AG04449 (cell line): Measurements from ENCODE around the gene GJD3.

ENCODE experiments used
- CTCF ChIA-PET: fragments of 350-600 bp; formaldehyde crosslinking; extraction: SDS; loops from one replicate; lab custom pipeline; 2021; ENCODE audit warnings: antibody characterized with exemption; lab: Yijun Ruan, JAX
- POLR2A ChIA-PET: fragments of 400-600, 350-600 bp; formaldehyde crosslinking; extraction: SDS; loops from one replicate; lab custom pipeline; 2020; ENCODE audit warnings: antibody characterized with exemption, inconsistent platforms; lab: Yijun Ruan, JAX
- DNase-seq: peaks from one replicate; pipeline ENCODE4 v3.0.0-alpha.2; 2010; ENCODE audit warnings: low read depth, low spot score
- H3K4me3 ChIP-seq: 2 replicates; pipeline ENCODE4 v1.5.1; 2011; ENCODE audit warnings: low read depth, mild to moderate bottlenecking, control low read depth, low read length
- TF ChIP-seq, protein P1 (sequence below): IDR thresholded peaks from one replicate; pipeline ENCODE4 v1.5.1; 2011; ENCODE audit warnings: mild to moderate bottlenecking, moderate library complexity, low read length, control low read depth, inconsistent platforms; ENCODE audit not compliant: insufficient read depth; ENCODE audit errors: missing control alignments

Gene GJD3

GRCh38 chr17:40345994-40346764, 18.4 kb downstream of the GJD3 start:
- no peak for DNase-seq
- TF ChIP-seq, protein P1, sequence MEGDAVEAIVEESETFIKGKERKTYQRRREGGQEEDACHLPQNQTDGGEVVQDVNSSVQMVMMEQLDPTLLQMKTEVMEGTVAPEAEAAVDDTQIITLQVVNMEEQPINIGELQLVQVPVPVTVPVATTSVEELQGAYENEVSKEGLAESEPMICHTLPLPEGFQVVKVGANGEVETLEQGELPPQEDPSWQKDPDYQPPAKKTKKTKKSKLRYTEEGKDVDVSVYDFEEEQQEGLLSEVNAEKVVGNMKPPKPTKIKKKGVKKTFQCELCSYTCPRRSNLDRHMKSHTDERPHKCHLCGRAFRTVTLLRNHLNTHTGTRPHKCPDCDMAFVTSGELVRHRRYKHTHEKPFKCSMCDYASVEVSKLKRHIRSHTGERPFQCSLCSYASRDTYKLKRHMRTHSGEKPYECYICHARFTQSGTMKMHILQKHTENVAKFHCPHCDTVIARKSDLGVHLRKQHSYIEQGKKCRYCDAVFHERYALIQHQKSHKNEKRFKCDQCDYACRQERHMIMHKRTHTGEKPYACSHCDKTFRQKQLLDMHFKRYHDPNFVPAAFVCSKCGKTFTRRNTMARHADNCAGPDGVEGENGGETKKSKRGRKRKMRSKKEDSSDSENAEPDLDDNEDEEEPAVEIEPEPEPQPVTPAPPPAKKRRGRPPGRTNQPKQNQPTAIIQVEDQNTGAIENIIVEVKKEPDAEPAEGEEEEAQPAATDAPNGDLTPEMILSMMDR = no peak
- POLR2A ChIA-PET = interaction anchor here (1.0 kb wide), 1 partner anchor 27 kb away, joined by 3 read pairs; no protein-coding TSS in a partner anchor
- peak overlapping the region; percentile 47 for H3K4me3 ChIP-seq
- CTCF ChIA-PET = interaction anchor here (0.6 to 23.6 kb wide), 8 partner anchors 8 to 214 kb away, joined by 3 to 649 read pairs (median 8); partner anchors contain the start of gene RARA

GRCh38 chr17:40345161-40345993, 19.2 kb downstream of the GJD3 start:
- CTCF ChIA-PET = interaction anchor here (0.7 to 23.6 kb wide), 8 partner anchors 9 to 215 kb away, joined by 3 to 649 read pairs (median 8); partner anchors contain the start of genes RARA and WIPF2
- peak overlapping the region; percentile 47 for H3K4me3 ChIP-seq
- POLR2A ChIA-PET = interaction anchor here (1.0 to 1.3 kb wide), 3 partner anchors 10 to 43 kb away, joined by 3 read pairs; no protein-coding TSS in a partner anchor
- DNase-seq = no peak
- TF ChIP-seq, protein P1 = no peak

DNA sequence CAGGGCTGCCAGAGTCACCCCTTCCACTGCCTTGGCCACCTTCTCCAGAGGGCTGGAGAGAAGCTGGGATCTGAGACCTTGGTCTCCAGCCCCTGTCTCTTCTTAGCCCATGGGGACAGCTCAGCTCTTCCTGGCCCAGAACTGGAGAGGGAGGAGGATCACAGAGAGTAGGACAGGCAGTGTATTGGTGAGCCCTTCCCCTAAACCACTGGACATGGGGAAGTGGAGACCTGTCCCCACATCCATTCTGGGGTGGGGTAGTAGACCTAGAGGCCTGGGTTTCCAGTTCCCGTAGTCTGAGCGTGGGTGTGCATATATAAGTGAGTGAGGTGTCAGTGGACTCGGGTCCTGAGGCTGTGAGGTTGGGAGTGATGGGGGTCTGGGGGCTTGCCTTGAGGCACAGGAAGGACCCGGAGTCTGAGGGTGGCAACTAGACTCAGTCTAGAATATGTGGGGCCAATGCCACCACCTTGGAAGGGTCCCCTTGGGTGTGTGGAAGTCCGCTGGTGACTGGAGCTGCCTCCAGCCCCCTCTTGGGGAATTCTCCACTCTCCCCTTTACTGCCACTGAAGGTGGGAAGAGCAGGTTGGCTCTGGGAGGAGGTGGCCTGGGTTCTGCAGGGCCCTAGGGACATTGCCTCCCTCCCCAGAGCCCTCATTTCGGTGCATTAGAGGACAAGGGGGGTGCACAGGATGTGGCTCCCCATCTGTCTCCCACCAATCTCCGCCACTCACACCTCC, 19.9 kb downstream of the GJD3 start:
- no peak for DNase-seq
- TF ChIP-seq, protein P1 = no peak
- ChIA-PET POLR2A (interaction anchor here (0.6 to 1.3 kb wide), 3 partner anchors 11 to 60 kb away, joined by 3 read pairs; no protein-coding TSS in a partner anchor), CTCF (interaction anchor here (0.6 to 23.6 kb wide), 6 partner anchors 10 to 125 kb away, joined by 3 to 649 read pairs (median 14); partner anchors contain the start of genes RARA and WIPF2)
- H3K4me3 ChIP-seq = peak overlapping the region; percentile 47

- H3K4me3 ChIP-seq = peak overlapping the region; percentile 62
- TF ChIP-seq, protein P1 = no peak
- POLR2A ChIA-PET = interaction anchor here (1.3 kb wide), 1 partner anchor 41 kb away, joined by 3 read pairs; no protein-coding TSS in a partner anchor
- DNase-seq = no peak
- CTCF ChIA-PET = interaction anchor here (0.6 to 23.6 kb wide), 7 partner anchors 11 to 124 kb away, joined by 3 to 649 read pairs (median 9); partner anchors contain the start of genes RARA and WIPF2
Measured at GRCh38 chr17:40343219-40344119, 21.1 kb downstream of the GJD3 start.
